Hippocampal formation (tissue), 2 donors: ENCODE measurements around the gene ATF2.
"Not testable (repeated sequence)": the region's sequence is repeated elsewhere in the genome, so short reads cannot be mapped to it uniquely, and the experiment has no call there.

Source experiments
- DNase-seq, 2 donors: peaks; one replicate each; lab custom pipeline; 2025; lab: John Stamatoyannopoulos, UW

The ATF2 gene

GRCh38 chr2:175084117-175084516 lies 83.9 kb downstream of the ATF2 start:
- DNase-seq = not testable (repeated sequence)

GRCh38 chr2:175080479-175080878 lies 87.5 kb downstream of the ATF2 start:
- no peak for DNase-seq

GRCh38 chr2:175076272-175076671 lies 91.7 kb downstream of the ATF2 start:
- DNase-seq = no peak

GRCh38 chr2:175074478-175074877 lies 93.5 kb downstream of the ATF2 start:
- DNase-seq = no peak

GRCh38 chr2:175068534-175068933 lies 99.5 kb downstream of the ATF2 start:
- DNase-seq = no peak

- no peak for DNase-seq
Observed at GRCh38 chr2:175066411-175066810, 101.6 kb downstream of the ATF2 start.

- DNase-seq = no peak
Observed at GRCh38 chr2:175064797-175065196, 103.2 kb downstream of the ATF2 start.

GRCh38 chr2:175063741-175064140 lies 104.3 kb downstream of the ATF2 start:
- no peak for DNase-seq

GRCh38 chr2:175062787-175063585 lies 105.0 kb downstream of the ATF2 start:
- DNase-seq = no peak

- DNase-seq = no peak
Observed at GRCh38 chr2:175057078-175057685, 110.8 kb downstream of the ATF2 start.

- DNase-seq = no peak
Observed at GRCh38 chr2:175055993-175056392, 112.0 kb downstream of the ATF2 start.

GRCh38 chr2:175054340-175054739 lies 113.7 kb downstream of the ATF2 start:
- no peak for DNase-seq

- DNase-seq = no peak
Observed at GRCh38 chr2:175049661-175050060, 118.3 kb downstream of the ATF2 start.

GRCh38 chr2:175048275-175048674 lies 119.7 kb downstream of the ATF2 start:
- DNase-seq = no peak

GRCh38 chr2:175039490-175039889 lies 128.5 kb downstream of the ATF2 start:
- DNase-seq = no peak

GRCh38 chr2:175039031-175039430 lies 129.0 kb downstream of the ATF2 start:
- no peak for DNase-seq

- no peak for DNase-seq
Observed at GRCh38 chr2:175037941-175038340, 130.1 kb downstream of the ATF2 start.

GRCh38 chr2:175036582-175037018 lies 131.4 kb downstream of the ATF2 start:
- DNase-seq = peak in 1 of 2 donors; percentile 5

- no peak for DNase-seq
Observed at GRCh38 chr2:175035806-175036205, 132.2 kb downstream of the ATF2 start.

GRCh38 chr2:175034716-175035115 lies 133.3 kb downstream of the ATF2 start:
- DNase-seq = no peak

- DNase-seq = no peak
Observed at GRCh38 chr2:175030380-175031271, 137.4 kb downstream of the ATF2 start.

GRCh38 chr2:175027755-175028154 lies 140.2 kb downstream of the ATF2 start:
- DNase-seq = no peak
